DND-41 (cell line): Measurements from ENCODE around the gene EBI3.
"Not testable (repeated sequence)": the region's sequence is repeated elsewhere in the genome, so short reads cannot be mapped to it uniquely, and the experiment has no call there.

Experiments
- CTCF ChIP-seq: IDR thresholded peaks from 2 replicates; pipeline ENCODE4 v1.5.1; 2012; ENCODE audit warnings: borderline replicate concordance, low read length, moderate library complexity, mild to moderate bottlenecking; ENCODE audit not compliant: poor library complexity, severe bottlenecking; ENCODE audit errors: extremely low read depth
- EZH2 ChIP-seq: IDR thresholded peaks from 3 replicates; pipeline ENCODE4 v1.6.1; 2012; ENCODE audit warnings: borderline replicate concordance, low read depth, mild to moderate bottlenecking, moderate library complexity, low read length, inconsistent platforms; ENCODE audit not compliant: severe bottlenecking

- TF ChIP-seq CTCF, EZH2: not testable (repeated sequence)
Measured at GRCh38 chr19:4245938-4246337, 16.6 kb downstream of the EBI3 start.
